Stimulated activated CD4-positive, alpha-beta T cell treated with anti-CD3 and anti-CD28 coated beads, Interleukin-15, amount 100 ng/mL, for 24 hours (primary cell): Measurements from ENCODE around the gene POLR3C.
A peak's percentile ranks its signal among the peaks of the same experiment; 100 is the strongest.
"Not testable (repeated sequence)": the region's sequence is repeated elsewhere in the genome, so short reads cannot be mapped to it uniquely, and the experiment has no call there.

Source experiments
- DNase-seq: peaks from one replicate; pipeline ENCODE4 v3.0.0-alpha.2; 2020

The POLR3C gene, protein sequence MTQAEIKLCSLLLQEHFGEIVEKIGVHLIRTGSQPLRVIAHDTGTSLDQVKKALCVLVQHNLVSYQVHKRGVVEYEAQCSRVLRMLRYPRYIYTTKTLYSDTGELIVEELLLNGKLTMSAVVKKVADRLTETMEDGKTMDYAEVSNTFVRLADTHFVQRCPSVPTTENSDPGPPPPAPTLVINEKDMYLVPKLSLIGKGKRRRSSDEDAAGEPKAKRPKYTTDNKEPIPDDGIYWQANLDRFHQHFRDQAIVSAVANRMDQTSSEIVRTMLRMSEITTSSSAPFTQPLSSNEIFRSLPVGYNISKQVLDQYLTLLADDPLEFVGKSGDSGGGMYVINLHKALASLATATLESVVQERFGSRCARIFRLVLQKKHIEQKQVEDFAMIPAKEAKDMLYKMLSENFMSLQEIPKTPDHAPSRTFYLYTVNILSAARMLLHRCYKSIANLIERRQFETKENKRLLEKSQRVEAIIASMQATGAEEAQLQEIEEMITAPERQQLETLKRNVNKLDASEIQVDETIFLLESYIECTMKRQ

DNA sequence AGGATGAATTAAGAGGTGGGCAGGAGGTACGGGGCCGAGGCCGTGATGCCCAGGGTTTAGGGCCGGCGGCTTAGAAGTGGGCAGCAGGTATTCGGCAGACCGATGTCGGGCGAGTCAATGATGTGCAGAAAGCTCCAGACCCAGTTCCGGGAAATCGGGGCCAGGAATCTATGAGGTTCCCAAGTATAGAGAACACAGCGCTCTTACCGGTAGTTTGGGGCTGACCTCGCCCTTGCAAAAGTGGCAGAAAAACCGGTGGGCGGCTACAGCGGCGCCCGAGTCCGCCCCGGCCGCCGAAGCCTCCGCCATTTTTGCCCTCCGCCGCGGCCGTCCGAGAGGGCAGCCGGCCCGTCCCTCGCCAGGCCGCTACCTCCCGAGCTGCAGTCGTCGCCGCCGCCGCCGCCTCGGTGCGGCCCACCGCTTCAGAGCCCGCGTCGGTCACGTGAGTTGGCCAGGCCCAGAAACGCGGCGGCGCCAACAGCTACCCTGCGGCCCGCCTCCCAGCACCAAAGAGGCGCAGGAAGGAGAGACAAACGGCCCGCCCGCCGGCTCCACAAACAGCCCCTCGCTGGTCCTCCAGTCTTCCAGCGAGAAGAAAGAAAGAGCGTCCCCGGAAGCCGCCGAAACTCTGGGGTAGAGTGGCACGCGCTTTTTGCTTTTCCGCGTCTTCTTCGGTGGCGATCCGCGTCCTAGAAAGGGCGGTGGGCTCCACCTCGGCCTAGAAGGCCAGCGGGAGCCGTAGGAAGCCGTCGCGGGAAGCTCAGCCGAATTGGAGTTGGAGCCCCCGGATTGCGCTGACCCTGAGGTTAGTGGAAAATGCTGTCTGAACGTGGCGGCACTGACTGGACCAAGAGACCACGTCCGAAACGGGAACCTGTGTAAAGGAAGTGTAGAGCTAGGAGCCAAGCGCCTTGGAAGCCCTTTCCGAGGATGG is at the start of gene POLR3C, which contains the start of gene RNF115:
TSS of gene POLR3C (plus strand) at position 636 of the 934 bp plus-strand sequence. CDS start 1,577 bp downstream, outside the sequence.
TSS of gene RNF115 (minus strand) at position 531 of the 934 bp plus-strand sequence. CDS start at position 309, 222 bp downstream.
- peak; percentile 90 for DNase-seq

- no peak for DNase-seq
Observed at GRCh38 chr1:145777357-145778145, 46.4 kb upstream of the POLR3C start.

DNA sequence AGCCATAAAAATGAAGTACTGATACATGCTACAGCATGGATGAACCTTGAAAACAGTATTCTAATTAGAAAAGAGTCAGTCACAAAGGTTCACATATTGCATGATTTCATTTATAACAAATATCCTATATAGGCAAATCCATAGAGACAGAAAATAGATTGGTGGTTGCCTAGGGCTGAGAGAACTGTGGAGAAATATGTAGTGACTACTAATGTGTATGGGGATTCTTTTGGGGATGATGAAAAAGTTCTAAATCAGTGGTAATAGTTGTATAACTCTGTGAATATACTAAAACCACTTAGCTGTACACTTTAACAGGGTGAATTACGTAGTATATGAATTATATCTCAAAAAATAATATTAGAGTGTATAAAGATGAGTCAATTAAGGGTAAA is 45.9 kb upstream of the POLR3C start:
- DNase-seq = no peak

- no peak for DNase-seq
Observed at GRCh38 chr1:145782272-145783099, 41.5 kb upstream of the POLR3C start.

- no peak for DNase-seq
Observed at GRCh38 chr1:145784409-145784808, 39.6 kb upstream of the POLR3C start.

DNA sequence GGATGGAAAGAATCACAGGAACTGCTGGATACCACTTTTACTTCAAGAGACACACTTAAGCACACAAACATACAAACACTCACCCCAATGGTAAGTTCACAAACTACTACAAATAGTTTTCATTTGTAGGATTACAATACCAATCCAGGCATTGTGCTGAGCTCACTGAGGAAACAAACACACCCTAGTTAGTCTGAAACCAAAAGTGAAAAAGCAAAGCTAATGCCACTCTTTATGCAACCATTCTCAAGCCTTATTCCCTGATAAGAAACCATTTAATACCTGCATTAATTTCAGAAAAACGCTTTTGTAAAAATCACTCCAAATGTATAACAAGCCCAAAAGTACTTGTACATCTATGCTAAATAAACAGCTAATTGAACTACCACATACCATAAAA is 38.5 kb upstream of the POLR3C start:
- DNase-seq = no peak

DNA sequence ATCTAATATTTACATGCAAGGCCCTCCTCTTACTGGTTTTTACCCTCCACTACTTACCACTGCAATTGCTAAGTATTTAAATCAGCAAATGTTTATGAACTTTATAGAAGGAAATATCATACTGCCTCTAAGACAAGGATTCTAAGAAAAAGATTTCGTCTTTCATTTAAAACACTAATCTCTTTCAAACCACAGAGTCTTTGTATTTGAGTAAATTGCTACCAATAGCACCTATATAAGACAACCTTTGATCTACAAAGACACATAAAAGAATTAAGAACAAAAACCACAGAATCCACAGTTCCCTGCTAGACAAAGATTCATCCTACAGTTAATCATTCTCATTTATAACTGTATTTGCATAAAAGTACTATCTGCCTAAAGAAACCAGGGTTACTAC is 37.7 kb upstream of the POLR3C start:
- no peak for DNase-seq

DNA sequence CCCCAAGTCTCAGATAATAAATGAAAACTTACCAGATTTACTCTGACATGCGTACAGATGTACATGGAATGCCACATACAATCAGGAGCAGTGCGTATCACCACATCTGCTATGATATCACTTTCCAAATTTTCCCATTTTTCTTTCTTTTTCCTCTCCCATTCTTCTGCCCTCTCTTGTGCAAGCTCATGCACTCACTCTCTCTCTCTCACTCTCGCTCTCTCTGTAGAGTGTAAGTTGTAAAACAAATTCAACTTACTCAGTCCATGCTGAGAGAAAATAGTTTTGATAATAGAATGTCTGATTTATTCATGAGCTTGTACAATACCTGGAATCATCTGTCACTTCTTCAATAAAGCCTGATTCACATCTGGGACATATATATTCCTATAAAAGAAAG is 35.4 kb upstream of the POLR3C start:
- no peak for DNase-seq

GRCh38 chr1:145791860-145792259 is 32.1 kb upstream of the POLR3C start:
- DNase-seq = not testable (repeated sequence)

DNA sequence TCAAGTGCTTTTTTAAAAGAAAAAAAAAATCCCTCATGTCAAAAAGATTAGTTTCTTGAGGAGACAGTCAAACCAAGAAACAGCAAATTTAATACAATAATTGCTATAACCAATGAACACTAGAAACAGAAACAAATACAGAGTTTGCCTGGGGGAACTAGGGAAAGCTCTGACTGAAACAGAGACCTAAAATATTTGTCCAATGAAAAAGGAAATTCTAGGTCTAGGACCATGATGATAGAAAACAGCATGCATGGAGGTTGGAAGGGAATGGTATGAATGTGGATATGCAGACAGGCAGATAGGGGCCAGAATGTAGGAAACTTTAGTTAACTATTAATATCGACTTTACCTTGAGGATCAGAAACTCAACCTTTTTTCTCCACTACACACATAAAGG is 31.5 kb upstream of the POLR3C start:
- no peak for DNase-seq

- DNase-seq = no peak
Observed at GRCh38 chr1:145795257-145795881, 28.6 kb upstream of the POLR3C start.

DNA sequence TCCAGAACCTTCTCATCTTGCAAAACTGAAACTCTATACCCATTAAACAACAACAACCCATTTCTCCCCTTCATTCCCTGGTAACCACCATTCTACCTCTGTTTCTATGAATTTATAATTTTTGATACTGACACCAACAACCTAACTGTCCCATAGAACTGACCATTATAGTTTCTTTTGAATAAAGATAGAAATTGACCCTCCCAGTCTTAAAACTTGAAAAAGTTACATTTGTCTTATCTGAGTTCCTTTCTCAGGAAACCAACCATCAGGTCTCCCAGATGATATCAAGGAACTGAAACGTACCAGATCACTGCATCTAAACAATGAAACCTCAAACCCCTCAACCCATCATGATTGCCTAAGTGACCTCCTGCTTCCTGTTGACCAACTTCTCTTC is 27.2 kb upstream of the POLR3C start:
- DNase-seq = no peak

DNA sequence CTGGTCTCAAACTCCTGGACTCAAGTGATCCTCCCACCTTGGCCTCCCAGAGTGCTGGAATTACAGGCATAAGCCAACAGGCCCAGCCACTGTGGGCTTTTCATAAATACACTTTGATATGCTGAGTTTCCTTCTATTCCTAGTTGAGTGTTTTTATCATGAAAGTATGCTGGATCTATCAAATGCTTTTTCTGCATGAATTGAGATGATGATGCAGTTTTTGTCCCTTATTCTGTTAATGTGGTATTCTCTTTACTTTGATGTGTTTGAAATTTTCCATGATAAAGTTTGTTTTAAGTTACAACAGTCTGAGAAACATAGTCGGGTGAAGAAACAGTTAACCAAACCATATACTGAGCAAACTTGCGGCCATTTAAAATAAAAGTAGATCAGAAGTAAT is 24.2 kb upstream of the POLR3C start:
- DNase-seq = no peak

GRCh38 chr1:145804235-145805045 is 19.6 kb upstream of the POLR3C start:
- DNase-seq = no peak

DNA sequence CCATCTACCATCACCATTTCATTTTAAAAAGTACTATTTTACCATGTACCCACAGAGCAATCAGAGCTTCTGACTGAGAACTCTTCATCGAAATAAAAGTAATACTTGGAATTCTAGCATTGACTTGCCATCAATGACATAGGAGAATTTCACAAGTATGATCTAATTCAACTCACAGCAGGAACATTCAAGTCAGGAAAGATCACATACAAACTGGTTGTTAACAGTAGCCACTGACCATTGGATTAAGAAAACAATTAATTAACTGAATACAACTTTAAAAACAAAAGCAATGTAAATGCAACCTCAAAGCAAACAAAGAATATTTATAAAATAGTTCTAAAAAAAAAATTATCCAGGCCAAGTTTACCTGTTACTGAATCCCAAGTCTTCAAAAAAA is 18.9 kb upstream of the POLR3C start:
- DNase-seq = no peak

DNA sequence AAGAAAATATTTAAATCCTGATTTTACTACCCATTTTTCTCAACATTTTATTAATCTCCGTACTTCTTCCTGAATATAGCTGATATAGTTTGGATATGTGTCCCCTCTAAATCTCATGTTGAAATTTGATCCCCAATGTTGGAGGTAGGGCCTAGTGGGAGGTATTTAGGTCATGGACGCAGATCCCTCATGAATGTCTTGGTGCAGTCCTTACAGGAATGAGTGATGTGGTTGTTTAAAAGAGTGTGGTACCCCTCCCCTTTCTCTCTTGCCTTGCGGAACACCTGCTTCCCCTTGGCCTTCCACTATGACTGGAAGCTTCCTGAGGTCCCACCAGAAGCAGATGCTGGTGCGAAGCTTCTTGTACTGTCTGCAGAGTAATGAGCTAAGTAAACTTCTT is 17.6 kb upstream of the POLR3C start:
- DNase-seq = no peak

GRCh38 chr1:145806844-145807243 is 17.2 kb upstream of the POLR3C start:
- DNase-seq = no peak

DNA sequence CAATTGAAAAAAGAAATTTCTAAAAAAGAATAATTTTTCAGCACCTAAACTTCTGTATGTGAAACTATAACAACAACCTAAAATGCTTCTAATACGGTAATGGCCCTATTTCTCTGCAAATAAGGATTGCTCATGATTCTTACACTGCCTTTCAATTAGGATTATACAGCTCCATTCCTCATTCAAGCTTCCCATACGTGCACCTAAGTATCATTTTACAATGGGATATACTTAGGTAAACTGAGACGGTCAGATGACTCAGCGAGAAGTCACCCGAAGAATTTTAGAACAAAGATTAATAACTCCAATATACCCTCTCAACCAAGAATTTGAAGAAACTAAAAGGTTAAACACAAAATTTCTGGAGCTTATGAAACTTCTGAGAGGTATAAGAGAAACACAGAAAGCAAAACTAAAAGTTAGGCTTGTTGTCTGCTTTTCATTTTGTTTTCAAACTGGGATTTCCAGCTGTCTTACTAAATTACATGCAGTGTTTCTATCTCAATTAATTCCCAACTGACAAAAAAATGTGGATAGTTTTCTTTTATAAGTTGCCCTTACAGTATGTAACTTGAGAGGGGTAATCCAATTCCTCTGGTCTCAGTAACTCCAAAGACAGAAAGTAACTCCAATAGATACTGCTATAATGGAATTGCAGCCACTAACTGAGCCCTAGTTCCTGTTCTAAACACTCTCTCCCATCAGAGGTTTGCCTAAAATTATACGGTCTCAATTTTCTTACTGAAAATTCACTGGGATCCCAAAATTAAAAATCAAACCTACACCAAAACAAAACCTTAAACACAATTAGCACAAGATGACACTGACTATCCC is 10.8 kb upstream of the POLR3C start:
- DNase-seq = not testable (repeated sequence)

GRCh38 chr1:145818095-145818494 is 5.9 kb upstream of the POLR3C start:
- not testable (repeated sequence) for DNase-seq
